Effector CD8-positive, alpha-beta T cell (primary cell): Measurements from ENCODE around the gene AGTRAP.

Experiments
- DNase-seq: peaks from one replicate; lab custom pipeline; 2025; lab: John Stamatoyannopoulos, UW

Gene AGTRAP

DNA sequence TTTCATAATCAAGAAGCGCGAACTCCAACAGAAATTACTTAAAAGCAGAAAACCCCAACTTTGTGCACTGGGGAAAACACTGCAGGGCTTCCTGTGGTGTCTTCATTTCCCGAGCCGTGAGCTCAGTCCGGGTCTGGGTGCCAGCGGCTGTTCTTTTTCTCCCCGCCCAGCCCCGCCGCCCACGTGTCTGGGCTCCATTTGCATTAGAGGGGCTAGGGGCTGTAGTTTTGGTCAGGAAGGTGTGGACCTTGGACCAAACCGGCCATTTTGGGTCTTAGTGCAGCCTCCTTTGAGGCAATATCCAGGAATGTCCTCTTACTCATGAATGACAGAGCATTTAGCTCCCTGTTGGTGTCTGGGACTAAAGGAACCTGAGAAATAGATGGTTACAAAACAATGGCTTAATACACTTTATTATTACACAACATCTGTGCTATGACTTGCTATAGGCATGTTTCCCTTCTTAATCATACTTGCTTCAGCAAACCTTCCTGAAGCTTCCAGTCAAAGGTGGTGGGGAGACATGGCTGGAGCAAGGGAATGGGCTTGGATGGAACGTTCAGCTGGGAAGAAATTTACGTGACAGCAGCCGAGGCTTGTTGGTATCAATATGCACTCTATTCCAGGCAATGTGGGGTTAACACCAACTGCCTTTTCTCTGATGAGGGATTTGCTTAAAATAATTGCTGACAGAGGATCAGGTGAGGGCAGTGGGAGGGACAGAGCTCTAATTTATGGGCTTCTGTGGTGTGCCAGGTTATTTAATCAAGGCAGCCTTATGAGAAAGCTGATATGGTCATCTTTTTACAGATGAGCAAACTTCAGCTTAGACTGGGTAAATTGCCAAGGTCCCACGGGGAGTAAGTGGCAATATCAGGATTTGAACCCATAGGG, 1.1 kb downstream of the AGTRAP start:
- peak; percentile 21 for DNase-seq

GRCh38 chr1:11738096-11738495, 2.2 kb downstream of the AGTRAP start:
- no peak for DNase-seq

DNA sequence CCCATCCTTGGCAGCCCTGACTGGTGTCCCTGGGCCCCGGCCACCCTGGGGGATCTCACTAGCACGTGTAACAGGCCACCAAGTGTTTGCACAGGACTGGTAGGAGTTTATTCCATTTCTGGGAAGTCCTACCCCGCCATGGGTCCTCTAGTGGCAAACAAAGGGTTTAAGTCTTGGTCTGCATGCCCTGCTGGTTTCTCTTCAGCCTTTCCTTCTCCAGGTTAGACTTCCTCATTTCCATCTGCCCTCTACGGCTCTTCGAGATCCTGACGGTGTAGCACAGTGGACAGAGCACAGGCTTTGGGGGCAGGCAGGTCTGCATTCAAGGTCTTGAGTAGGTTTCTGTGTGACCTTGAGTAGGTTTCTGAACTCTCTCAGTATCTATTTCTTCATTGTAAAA, 2.8 kb downstream of the AGTRAP start:
- DNase-seq, result no peak

DNA sequence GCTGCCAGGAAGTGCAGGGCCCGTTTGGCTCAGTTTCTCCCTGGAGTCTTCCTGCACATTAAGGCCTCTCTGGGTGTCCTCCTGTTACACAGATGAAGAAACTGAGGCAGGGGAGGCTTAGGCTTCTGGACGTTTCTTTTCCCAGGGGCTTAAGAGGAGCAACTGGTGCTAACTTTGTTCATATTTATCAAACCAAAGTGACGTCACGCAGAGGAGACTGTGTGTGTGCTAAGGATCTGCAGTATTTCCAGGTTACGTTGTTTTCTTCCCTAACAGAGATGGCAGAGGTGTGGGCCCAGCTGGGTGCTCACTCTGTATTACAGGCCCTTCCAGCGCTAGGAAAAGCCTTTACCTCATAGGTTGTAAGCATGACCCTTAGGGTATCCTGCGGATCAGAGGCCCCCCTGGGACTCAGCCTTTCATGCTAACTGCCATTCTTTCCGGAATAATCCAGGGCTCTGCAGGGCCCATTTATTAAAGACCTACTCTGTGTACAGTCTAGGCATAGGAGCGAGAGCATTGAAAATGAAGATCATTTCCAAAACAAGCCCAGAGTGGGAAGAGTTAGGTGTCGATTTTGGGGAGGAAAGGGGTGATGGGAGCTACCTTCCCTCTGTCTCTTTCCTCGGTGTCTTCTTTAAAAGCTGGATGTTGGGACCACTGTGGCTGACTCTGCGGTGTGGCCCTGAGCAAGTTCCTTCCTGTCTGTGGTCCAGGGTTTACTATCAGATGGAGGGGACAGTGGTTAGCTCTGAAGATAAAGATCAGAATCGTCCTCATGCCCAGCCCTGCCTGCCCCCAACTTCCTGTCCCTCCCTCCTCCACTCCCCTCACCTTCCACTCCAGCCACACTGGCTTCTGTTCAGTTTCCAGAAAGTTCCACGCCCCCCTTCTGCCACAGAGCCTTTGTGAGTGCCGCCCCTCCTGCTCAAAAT, 4.6 kb downstream of the AGTRAP start:
- DNase-seq, result no peak

- DNase-seq, result no peak
Measured at GRCh38 chr1:11741482-11741881, 5.5 kb downstream of the AGTRAP start.

- DNase-seq, result no peak
Measured at GRCh38 chr1:11741919-11742558, 6.1 kb downstream of the AGTRAP start.

DNA sequence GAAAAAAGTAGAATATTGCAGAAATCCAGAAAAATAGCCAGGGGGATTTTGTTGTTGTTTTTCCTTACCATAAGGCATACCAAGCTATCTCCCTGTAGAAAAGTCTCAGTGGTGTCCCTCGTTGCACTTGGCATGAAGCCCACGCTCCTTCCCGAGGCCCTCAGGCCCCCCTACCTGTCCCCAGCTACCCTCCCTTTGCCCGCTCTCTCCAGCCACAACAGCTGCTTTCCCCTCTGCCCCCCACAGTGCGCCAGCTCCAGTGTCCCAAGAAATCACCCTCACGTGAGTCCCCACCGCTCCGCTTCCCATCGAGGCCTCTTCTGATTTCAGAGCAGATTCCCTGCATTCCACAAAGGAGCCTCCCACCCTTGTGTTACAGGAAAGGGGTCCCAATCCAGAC, 8.4 kb downstream of the AGTRAP start:
- no peak for DNase-seq

GRCh38 chr1:11746092-11746491, 10.2 kb downstream of the AGTRAP start:
- DNase-seq, result no peak

- no peak for DNase-seq
Measured at GRCh38 chr1:11746795-11747487, 11.0 kb downstream of the AGTRAP start.

GRCh38 chr1:11748294-11749202, 12.6 kb downstream of the AGTRAP start:
- no peak for DNase-seq

GRCh38 chr1:11749203-11749689, 13.3 kb downstream of the AGTRAP start:
- DNase-seq, result no peak

GRCh38 chr1:11749996-11750395, 14.1 kb downstream of the AGTRAP start:
- DNase-seq, result no peak

- no peak for DNase-seq
Measured at GRCh38 chr1:11751087-11751486, 15.2 kb downstream of the AGTRAP start.

DNA sequence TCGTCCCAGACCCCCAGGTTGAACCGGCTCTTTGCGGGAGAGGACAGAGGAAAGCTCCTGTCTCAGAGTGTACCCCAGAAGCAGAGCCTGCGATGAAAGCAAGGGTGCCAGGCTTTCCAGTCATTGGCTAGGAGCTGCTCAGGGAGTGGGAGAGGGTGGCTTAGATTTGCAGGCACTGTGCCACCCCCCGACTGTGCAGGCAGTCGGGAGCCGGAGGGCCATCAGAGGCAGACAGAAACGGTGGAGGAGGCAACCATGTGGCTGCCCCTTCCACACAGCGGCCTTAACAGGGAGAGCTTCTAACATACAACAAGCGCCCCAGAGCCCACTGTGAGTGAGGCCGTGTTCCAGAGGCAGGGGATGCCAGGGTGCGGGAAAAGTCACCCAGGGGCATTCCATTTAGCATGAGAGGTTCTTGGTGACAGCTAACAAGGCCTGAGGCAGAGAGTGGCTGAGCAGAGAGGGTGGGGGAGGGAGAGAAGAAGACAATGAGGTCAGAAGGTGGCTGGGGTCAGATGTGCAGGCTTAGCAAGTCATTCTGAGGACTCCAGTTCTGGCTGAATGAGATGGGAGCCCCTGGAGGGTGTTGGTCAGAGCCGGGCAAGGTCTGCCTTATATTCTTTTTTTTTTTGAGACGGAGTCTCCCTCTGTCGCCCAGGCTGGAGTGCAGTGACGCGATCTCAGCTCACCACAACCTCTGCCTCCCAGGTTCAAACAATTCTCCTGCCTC, 16.6 kb downstream of the AGTRAP start:
- DNase-seq, result no peak

- DNase-seq, result no peak
Measured at GRCh38 chr1:11753555-11754208, 17.7 kb downstream of the AGTRAP start.

- no peak for DNase-seq
Measured at GRCh38 chr1:11757047-11757446, 21.1 kb downstream of the AGTRAP start.

GRCh38 chr1:11759791-11760190, 23.9 kb downstream of the AGTRAP start:
- no peak for DNase-seq

GRCh38 chr1:11761285-11761684, 25.3 kb downstream of the AGTRAP start:
- no peak for DNase-seq

- peak; percentile 7 for DNase-seq
Measured at GRCh38 chr1:11761988-11762406, 26.1 kb downstream of the AGTRAP start, which contains the start of gene C1orf167. Gene C1orf167, plus strand, starts transcription at chr1:11762193. Its CDS starts 2,208 bp downstream, at chr1:11764401.
